ENCODE data around the gene ERBB3. TPM values are rescaled to one million over a fixed set of nuclear protein-coding genes. Genes with fewer than 3 reads are reported as not detected.

ERBB3 gene
- total RNA-seq, 3 donors from 2014 or later: 0.48 to 187 (median 119) TPM

GRCh38 chr12:56080556-56081138 lies 682 bp downstream of the ERBB3 start:
- no peak for TF ChIP-seq CTCF (IDR thresholded peaks at IDR 0.05)
- TF ChIP-seq POLR2AphosphoS5 (IDR thresholded peaks at IDR 0.05): no peak
- TF ChIP-seq POLR2A (IDR thresholded peaks at IDR 0.05): no peak
- Histone ChIP-seq H3K36me3 (no peaks in the 10 kb centered on the region), H3K4me1 (no peaks in the 10 kb centered on the region), H3K27ac (peak overlapping the region; percentile 88 to 91), H3K27me3 (no peaks in the 10 kb centered on the region), H3K9me3 (no peaks in the 10 kb centered on the region), H3K4me3 (peak overlapping the region; percentile 48 to 82 (median 70))
- peak in 1 of 2 donors; percentile 69 for DNase-seq (ENCODE audit: low spot score in 2 of 2)
- intact Hi-C loops (cut with DNase I; ENCODE audit: low total_unique reads): no loop called here

- Histone ChIP-seq H3K27me3 (no peaks in the 10 kb centered on the region), H3K4me1 (peaks cover 0 to 4% of the 10 kb centered on the region in 2 donors), H3K36me3 (no peaks in the 10 kb centered on the region), H3K9me3 (no peaks in the 10 kb centered on the region), H3K4me3 (peak overlapping the region in 2 of 3 donors; percentile 70 to 82), H3K27ac (peak overlapping the region; percentile 88 to 91)
- DNase-seq (ENCODE audit: low spot score in 2 of 2): no peak
- intact Hi-C loops (cut with DNase I; ENCODE audit: low total_unique reads): no loop called here
- TF ChIP-seq POLR2A (IDR thresholded peaks at IDR 0.05): no peak
- TF ChIP-seq POLR2AphosphoS5 (IDR thresholded peaks at IDR 0.05): no peak
- no peak for TF ChIP-seq CTCF (IDR thresholded peaks at IDR 0.05)
These were observed 1.7 kb downstream of the ERBB3 start for GRCh38 chr12:56081393-56082347.

GRCh38 chr12:56082382-56082781 lies 2.4 kb downstream of the ERBB3 start:
- H3K27me3 ChIP-seq: no peaks in the 10 kb centered on the region
- intact Hi-C loops (cut with DNase I; ENCODE audit: low total_unique reads): no loop called here
- peaks cover 0 to 9% of the 10 kb centered on the region in 2 donors for H3K4me1 ChIP-seq
- no peak for DNase-seq (ENCODE audit: low spot score in 2 of 2)
- H3K27ac ChIP-seq: peak overlapping the region; percentile 88 to 91
- H3K4me3 ChIP-seq: peak overlapping the region in 2 of 3 donors; percentile 70 to 82
- no peak for TF ChIP-seq POLR2AphosphoS5 (IDR thresholded peaks at IDR 0.05)
- TF ChIP-seq POLR2A (IDR thresholded peaks at IDR 0.05): no peak
- no peak for TF ChIP-seq CTCF (IDR thresholded peaks at IDR 0.05)
- no peaks in the 10 kb centered on the region for H3K36me3 ChIP-seq
- no peaks in the 10 kb centered on the region for H3K9me3 ChIP-seq

GRCh38 chr12:56082967-56083366 lies 3.0 kb downstream of the ERBB3 start:
- intact Hi-C loops (cut with DNase I; ENCODE audit: low total_unique reads): no loop called here
- Histone ChIP-seq H3K27ac (peak overlapping the region; percentile 40 to 88), H3K27me3 (no peaks in the 10 kb centered on the region), H3K4me1 (peaks cover 0 to 9% of the 10 kb centered on the region in 2 donors), H3K4me3 (peak overlapping the region in 1 of 3 donors; percentile 3), H3K36me3 (no peaks in the 10 kb centered on the region), H3K9me3 (no peaks in the 10 kb centered on the region)
- TF ChIP-seq POLR2AphosphoS5 (IDR thresholded peaks at IDR 0.05) (no peak), CTCF (IDR thresholded peaks at IDR 0.05) (no peak), POLR2A (IDR thresholded peaks at IDR 0.05) (no peak)
- no peak for DNase-seq (ENCODE audit: low spot score in 2 of 2)

All from breast epithelium (tissue), 4 donors.